A549 (cell line): ENCODE data around the gene MAPK9. TPM values are rescaled to one million over a fixed set of nuclear protein-coding genes. Genes with fewer than 3 reads are reported as not detected.

Experiments used
- ATAC-seq, 2 experiments: fragments of 200-7000 bp in 1 of 2; fragments of >200 bp in 1 of 2; cut with Nextera tagmentation in 1 of 2; cut with Tn5 transposase in 1 of 2; 3 replicates each; pipeline versions ENCODE4 v1.8.0 to v1.9.1; 2018 to 2020; ENCODE audit warnings: mild to moderate bottlenecking in 1 of 2, moderate library complexity in 1 of 2
- CTCF ChIA-PET: fragments of 300-600 bp; sonication (Branson Sonifier 250); formaldehyde crosslinking; extraction: SDS; loops from one replicate; lab custom pipeline; 2021; ENCODE audit warnings: antibody characterized with exemption, inconsistent platforms; lab: Yijun Ruan, JAX
- POLR2A ChIA-PET: fragments of 350-600 bp; formaldehyde crosslinking; extraction: SDS; loops from one replicate; lab custom pipeline; 2021; ENCODE audit warnings: antibody characterized with exemption, inconsistent platforms; lab: Yijun Ruan, JAX
- DNase-seq, 2 experiments: peaks; one replicate each; pipeline versions ENCODE4 v3.0.0 to v3.0.0-alpha.2; 2011 to 2016; ENCODE audit warnings: low read depth in 1 of 2, low spot score in 1 of 2
- FAIRE-seq: peaks from 2 replicates; lab custom pipeline; 2011; peaks lifted over from hg19 to GRCh38; lab: Jason Lieb, UNC
- H3K27ac ChIP-seq, 2 experiments: fragments of >200 bp; sonication (Bioruptor Twin); formaldehyde crosslinking; 3 replicates each; pipeline ENCODE4 v1.5.1; 2016 to 2017
- H3K4me1 ChIP-seq: fragments of >200 bp; sonication (Bioruptor Twin); formaldehyde crosslinking; 3 replicates; pipeline ENCODE4 v1.6.1; 2016
- H3K4me2 ChIP-seq: fragments of >200 bp; sonication (Bioruptor Twin); formaldehyde crosslinking; 3 replicates; pipeline ENCODE4 v1.6.1; 2016
- H3K4me3 ChIP-seq: fragments of >200 bp; sonication (Bioruptor Twin); formaldehyde crosslinking; 3 replicates; pipeline ENCODE4 v1.5.1; 2016
- H3K9me3 ChIP-seq: fragments of >200 bp; sonication (Bioruptor Twin); formaldehyde crosslinking; 3 replicates; pipeline ENCODE4 v1.6.1; 2016
- CEBPB ChIP-seq, 2 experiments: fragments of >200 bp in 1 of 2; sonication (Bioruptor Twin) in 1 of 2; formaldehyde crosslinking in 1 of 2; IDR thresholded peaks; 2 replicates each; pipeline ENCODE4 v1.6.1; 2012 to 2016
- CHD4 ChIP-seq: fragments of 200-600 bp; sonication (generic); IDR thresholded peaks from 2 replicates; pipeline ENCODE4 v1.6.1; 2016; ENCODE audit warnings: antibody characterized with exemption, mild to moderate bottlenecking, borderline replicate concordance
- EHF ChIP-seq: fragments of 250-450 bp; sonication (Bioruptor Pico); IDR thresholded peaks from 2 replicates; pipeline ENCODE4 v1.5.0; 2020; ENCODE audit warnings: mild to moderate bottlenecking
- ESRRA ChIP-seq: fragments of 150-350 bp; IDR thresholded peaks from 2 replicates; pipeline ENCODE4 v1.6.1; 2014; ENCODE audit warnings: mild to moderate bottlenecking, low read length, borderline replicate concordance
- FOSL2 ChIP-seq, 2 experiments: fragments of 450-650 bp in 1 of 2; fragments of >200 bp in 1 of 2; sonication (Bioruptor Twin) in 1 of 2; formaldehyde crosslinking; IDR thresholded peaks; 2 replicates each; pipeline versions ENCODE4 v1.5.0 to v1.6.1; 2016 to 2020; ENCODE audit warnings: mild to moderate bottlenecking in 1 of 2, moderate library complexity in 1 of 2
- FOXS1 ChIP-seq: fragments of 250-450 bp; sonication (Bioruptor Pico); IDR thresholded peaks from 2 replicates; pipeline ENCODE4 v1.5.0; 2020; ENCODE audit warnings: mild to moderate bottlenecking, moderate library complexity
- GATA3 ChIP-seq: IDR thresholded peaks from 2 replicates; pipeline ENCODE4 v1.6.1; 2012; ENCODE audit warnings: borderline replicate concordance
- HDAC2 ChIP-seq: fragments of 200-600 bp; sonication (generic); IDR thresholded peaks from 2 replicates; pipeline ENCODE4 v1.6.1; 2016
- HOXA7 ChIP-seq: fragments of 250-450 bp; sonication (Bioruptor Pico); IDR thresholded peaks from 2 replicates; pipeline ENCODE4 v1.5.0; 2020; ENCODE audit warnings: mild to moderate bottlenecking, moderate library complexity
- HOXB13 ChIP-seq: fragments of 250-450 bp; sonication (Bioruptor Pico); IDR thresholded peaks from 2 replicates; pipeline ENCODE4 v1.5.0; 2020; ENCODE audit warnings: low read depth, mild to moderate bottlenecking, moderate library complexity
- JUN ChIP-seq, 2 experiments: fragments of >200 bp; sonication (Bioruptor Twin); formaldehyde crosslinking; IDR thresholded peaks; 2 replicates in 1 of 2; 3 replicates in 1 of 2; pipeline ENCODE4 v1.6.1; 2016 to 2017
- JUNB ChIP-seq: fragments of >200 bp; sonication (Bioruptor Twin); formaldehyde crosslinking; IDR thresholded peaks from 2 replicates; pipeline ENCODE4 v1.6.1; 2016
- KDM1A ChIP-seq: fragments of 200-600 bp; sonication (generic); IDR thresholded peaks from 2 replicates; pipeline ENCODE4 v1.6.1; 2016; ENCODE audit warnings: low read depth, mild to moderate bottlenecking
- MAFK ChIP-seq: fragments of 450-650 bp; IDR thresholded peaks from 2 replicates; pipeline ENCODE4 v1.6.1; 2014; ENCODE audit not compliant: partially characterized antibody
- RAD21 ChIP-seq, 2 experiments: fragments of >200 bp in 1 of 2; sonication (Bioruptor Twin) in 1 of 2; formaldehyde crosslinking in 1 of 2; IDR thresholded peaks in 1 of 2; conservative IDR thresholded peaks in 1 of 2; 2 replicates in 1 of 2; 3 replicates in 1 of 2; pipeline ENCODE4 v1.6.1; 2012 to 2018; ENCODE audit warnings: inconsistent platforms in 1 of 2
- RCOR1 ChIP-seq: fragments of 150-350 bp; IDR thresholded peaks from 2 replicates; pipeline ENCODE4 v1.6.1; 2014; ENCODE audit warnings: antibody characterized with exemption, low read length, low read depth
- RFX5 ChIP-seq: fragments of 450-650 bp; IDR thresholded peaks from 2 replicates; pipeline ENCODE4 v1.7.1; 2014; ENCODE audit warnings: antibody characterized with exemption, mild to moderate bottlenecking, moderate library complexity
- RNF2 ChIP-seq: fragments of 200-600 bp; sonication (generic); IDR thresholded peaks from 2 replicates; pipeline ENCODE4 v1.6.1; 2016; ENCODE audit warnings: low read depth, mild to moderate bottlenecking, antibody characterized with exemption, moderate library complexity, borderline replicate concordance
- TP53 ChIP-seq: fragments of 250-450 bp; sonication (Bioruptor Pico); IDR thresholded peaks from 2 replicates; pipeline ENCODE4 v1.5.0; 2021; ENCODE audit warnings: mild to moderate bottlenecking, moderate library complexity
- ZC3H11A ChIP-seq: fragments of 450-650 bp; IDR thresholded peaks from 2 replicates; pipeline ENCODE4 v1.6.1; 2014; ENCODE audit warnings: antibody characterized with exemption, mild to moderate bottlenecking
- ZFP36 ChIP-seq: fragments of 450-650 bp; IDR thresholded peaks from 2 replicates; pipeline ENCODE4 v1.6.1; 2014; ENCODE audit warnings: borderline replicate concordance; ENCODE audit not compliant: partially characterized antibody
- WGBS: methylation state at CpG from one replicate; pipeline ENCODE4 v1.1.6; 2017; ENCODE audit errors: missing lambda C conversion rate; 5-methylcytosine and 5-hydroxymethylcytosine counted together
- polyA plus RNA-seq, 4 experiments: library from polyadenylated mRNA; depleted of rRNA in 3 of 4; stranded (reverse); fragments of >200 nt; fragmentation: RNase III in 1 of 4; extraction: RNeasy Plus Mini Kit Qiagen cat#74134 plus additional on column Dnase treatment in 1 of 4; gene quantifications; 2 replicates in 3 of 4; 3 replicates in 1 of 4; pipeline ENCODE4 v1.2.3, GENCODE V29; 2011 to 2017
- TF ChIP-seq, protein P1 (sequence below): IDR thresholded peaks from 2 replicates; pipeline ENCODE4 v1.6.1; 2012; ENCODE audit warnings: low read depth, borderline replicate concordance
- TF ChIP-seq, protein P2 (sequence below): fragments of >200 bp; sonication (Bioruptor Twin); formaldehyde crosslinking; IDR thresholded peaks from 2 replicates; pipeline ENCODE4 v1.6.1; 2016
- TF ChIP-seq, protein P3 (sequence below): fragments of >200 bp; sonication (Bioruptor Twin); formaldehyde crosslinking; IDR thresholded peaks from 3 replicates; pipeline ENCODE4 v1.5.1; 2016
- TF ChIP-seq, protein P4 (sequence below): fragments of 450-650 bp; IDR thresholded peaks from 2 replicates; pipeline ENCODE4 v1.6.1; 2014; ENCODE audit warnings: antibody characterized with exemption
- TF ChIP-seq, protein P5 (sequence below): IDR thresholded peaks from 2 replicates; pipeline ENCODE4 v1.6.1; 2012

MAPK9 gene
- polyA plus RNA-seq, 2 of the 4 experiments (the other 2 are of a cell fraction), result 36.6 to 66.9 TPM

DNA sequence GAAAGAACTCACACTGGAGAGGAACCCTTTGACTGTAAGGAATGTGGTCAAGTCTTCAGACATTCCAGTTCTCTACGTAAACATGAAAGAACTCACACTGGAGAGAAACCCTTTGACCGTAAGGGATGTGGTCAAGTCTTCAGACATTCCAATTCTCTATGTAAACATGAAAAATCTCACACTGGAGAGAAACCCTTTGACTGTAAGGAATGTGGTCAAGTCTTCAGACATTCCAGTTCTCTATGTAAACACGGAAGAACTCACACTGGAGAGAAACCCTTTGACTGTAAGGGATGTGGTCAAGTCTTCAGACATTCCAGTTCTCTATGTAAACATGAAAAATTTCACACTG lies 32.6 kb downstream of the MAPK9 start:
- peaks cover 97% of the 10 kb centered on the region for H3K9me3 ChIP-seq
- FAIRE-seq, result no peak
- no peak for ATAC-seq
- WGBS, result 44% methylated on average over 3 of the region's 3 CpGs
- peak in 1 of 2 experiments; percentile 48 for DNase-seq
- no peak overlapping the region for H3K4me2 ChIP-seq
- no peaks in the 10 kb centered on the region for H3K4me1 ChIP-seq
- POLR2A ChIA-PET, result no interaction called here
- CTCF ChIA-PET, result interaction anchor here (0.9 kb wide), 1 partner anchor 31 kb away, joined by 4 read pairs; no protein-coding TSS in a partner anchor
- TF ChIP-seq FOSL2 (IDR thresholded peaks at IDR 0.05), result no peak
- TF ChIP-seq FOSL2 (CRISPR knock-in tag; IDR thresholded peaks at IDR 0.05), result no peak
- TF ChIP-seq RCOR1, result no peak
- TF ChIP-seq JUN (IDR thresholded peaks at IDR 0.05), result no peak
- TF ChIP-seq JUNB, result no peak
- TF ChIP-seq, protein P1, sequence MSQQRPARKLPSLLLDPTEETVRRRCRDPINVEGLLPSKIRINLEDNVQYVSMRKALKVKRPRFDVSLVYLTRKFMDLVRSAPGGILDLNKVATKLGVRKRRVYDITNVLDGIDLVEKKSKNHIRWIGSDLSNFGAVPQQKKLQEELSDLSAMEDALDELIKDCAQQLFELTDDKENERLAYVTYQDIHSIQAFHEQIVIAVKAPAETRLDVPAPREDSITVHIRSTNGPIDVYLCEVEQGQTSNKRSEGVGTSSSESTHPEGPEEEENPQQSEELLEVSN, result no peak
- no peak for TF ChIP-seq RAD21 (conservative IDR thresholded peaks at IDR 0.05 in 1 of 2, IDR thresholded peaks at IDR 0.05 in 1 of 2)
- 0 out of 2 replicates have a peak, but pooled peaks have one; percentile 18 for TF ChIP-seq GATA3
- TF ChIP-seq, protein P2, sequence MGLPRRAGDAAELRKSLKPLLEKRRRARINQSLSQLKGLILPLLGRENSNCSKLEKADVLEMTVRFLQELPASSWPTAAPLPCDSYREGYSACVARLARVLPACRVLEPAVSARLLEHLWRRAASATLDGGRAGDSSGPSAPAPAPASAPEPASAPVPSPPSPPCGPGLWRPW, result peak; percentile 10; the same call in 1 of the 2 replicates
- TF ChIP-seq KDM1A, result peak; percentile 52; the same call in 1 of the 2 replicates
- no peak overlapping the region for H3K27ac ChIP-seq
- H3K4me3 ChIP-seq, result no peak overlapping the region

DNA sequence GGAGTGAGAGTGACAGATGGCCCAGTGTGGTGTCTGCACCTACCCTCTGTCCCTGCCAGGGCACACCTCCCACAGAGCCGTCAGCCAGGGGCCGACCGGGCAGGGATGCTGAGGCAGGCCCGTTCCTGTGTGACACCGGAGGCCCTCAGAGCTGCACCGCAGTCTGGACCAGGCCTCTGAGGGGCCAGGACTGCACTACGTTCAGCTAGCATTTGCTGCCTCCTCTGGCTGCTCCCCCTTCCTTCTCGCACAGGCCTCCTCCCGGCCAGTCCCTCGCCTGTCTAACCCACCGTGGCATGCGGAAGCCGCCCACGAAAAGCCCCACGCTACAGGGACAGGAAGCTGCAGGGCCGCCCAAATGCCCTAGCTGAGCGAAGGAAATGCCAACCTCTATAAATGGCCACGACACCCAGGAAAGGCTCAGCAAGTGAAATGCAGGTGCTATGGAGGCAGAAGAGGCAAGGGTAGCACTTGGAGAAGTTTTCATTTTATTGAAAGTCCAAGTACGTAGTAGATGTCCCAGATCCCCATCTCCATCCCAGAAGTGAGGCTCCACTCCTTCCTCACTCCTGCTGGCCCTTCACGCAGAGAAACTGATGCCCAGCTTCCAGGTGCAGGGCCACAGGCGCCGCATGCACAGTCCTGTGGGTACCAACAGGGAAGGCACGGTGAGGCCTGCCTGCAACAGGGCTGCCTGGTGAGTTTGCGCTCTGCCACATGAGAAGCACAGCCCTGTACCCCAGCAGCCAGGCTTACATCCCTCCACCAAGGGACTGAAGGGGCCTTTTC lies 38.7 kb downstream of the MAPK9 start:
- no peak overlapping the region for H3K4me3 ChIP-seq
- ChIA-PET CTCF (interaction anchor here (2.2 kb wide), 1 partner anchor 13 kb away, joined by 5 read pairs; no protein-coding TSS in a partner anchor), POLR2A (no interaction called here)
- no peak for FAIRE-seq
- H3K9me3 ChIP-seq, result peaks cover 96% of the 10 kb centered on the region
- H3K27ac ChIP-seq, result no peak overlapping the region
- peak; percentile 91 for TF ChIP-seq ZFP36
- TF ChIP-seq, protein P2, result no peak
- DNase-seq, result peak in 1 of 2 experiments; percentile 44
- no peak overlapping the region for H3K4me2 ChIP-seq
- H3K4me1 ChIP-seq, result no peaks in the 10 kb centered on the region
- 92% methylated on average over 17 of the region's 24 CpGs for WGBS
- no peak for ATAC-seq

DNA sequence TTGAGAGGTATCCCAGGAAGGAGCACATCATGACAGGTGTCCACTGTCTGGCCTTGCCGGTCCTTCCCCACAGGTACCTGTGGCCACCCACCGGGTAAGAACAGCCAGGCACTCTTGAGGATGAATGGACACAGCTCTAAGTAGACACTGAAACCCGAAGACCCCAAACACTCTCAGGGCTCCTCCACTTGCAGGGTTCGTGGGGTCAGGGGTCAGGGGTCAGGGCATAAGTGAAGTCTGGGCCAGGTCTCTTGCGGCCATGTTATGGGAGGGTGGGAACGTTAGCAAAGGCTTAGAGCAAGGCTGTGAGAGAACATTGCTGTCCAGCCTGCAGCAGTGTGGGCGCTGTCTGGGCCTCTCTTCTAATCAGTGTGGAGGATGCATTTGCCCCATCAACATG lies 40.0 kb downstream of the MAPK9 start:
- TF ChIP-seq, protein P3, sequence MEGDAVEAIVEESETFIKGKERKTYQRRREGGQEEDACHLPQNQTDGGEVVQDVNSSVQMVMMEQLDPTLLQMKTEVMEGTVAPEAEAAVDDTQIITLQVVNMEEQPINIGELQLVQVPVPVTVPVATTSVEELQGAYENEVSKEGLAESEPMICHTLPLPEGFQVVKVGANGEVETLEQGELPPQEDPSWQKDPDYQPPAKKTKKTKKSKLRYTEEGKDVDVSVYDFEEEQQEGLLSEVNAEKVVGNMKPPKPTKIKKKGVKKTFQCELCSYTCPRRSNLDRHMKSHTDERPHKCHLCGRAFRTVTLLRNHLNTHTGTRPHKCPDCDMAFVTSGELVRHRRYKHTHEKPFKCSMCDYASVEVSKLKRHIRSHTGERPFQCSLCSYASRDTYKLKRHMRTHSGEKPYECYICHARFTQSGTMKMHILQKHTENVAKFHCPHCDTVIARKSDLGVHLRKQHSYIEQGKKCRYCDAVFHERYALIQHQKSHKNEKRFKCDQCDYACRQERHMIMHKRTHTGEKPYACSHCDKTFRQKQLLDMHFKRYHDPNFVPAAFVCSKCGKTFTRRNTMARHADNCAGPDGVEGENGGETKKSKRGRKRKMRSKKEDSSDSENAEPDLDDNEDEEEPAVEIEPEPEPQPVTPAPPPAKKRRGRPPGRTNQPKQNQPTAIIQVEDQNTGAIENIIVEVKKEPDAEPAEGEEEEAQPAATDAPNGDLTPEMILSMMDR, result no peak
- TF ChIP-seq, protein P4, sequence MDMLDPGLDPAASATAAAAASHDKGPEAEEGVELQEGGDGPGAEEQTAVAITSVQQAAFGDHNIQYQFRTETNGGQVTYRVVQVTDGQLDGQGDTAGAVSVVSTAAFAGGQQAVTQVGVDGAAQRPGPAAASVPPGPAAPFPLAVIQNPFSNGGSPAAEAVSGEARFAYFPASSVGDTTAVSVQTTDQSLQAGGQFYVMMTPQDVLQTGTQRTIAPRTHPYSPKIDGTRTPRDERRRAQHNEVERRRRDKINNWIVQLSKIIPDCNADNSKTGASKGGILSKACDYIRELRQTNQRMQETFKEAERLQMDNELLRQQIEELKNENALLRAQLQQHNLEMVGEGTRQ, result no peak
- TF ChIP-seq JUN (IDR thresholded peaks at IDR 0.05) (no peak), RFX5 (no peak), HDAC2 (no peak), ESRRA (no peak), MAFK (no peak), CHD4 (no peak), EHF (CRISPR knock-in tag) (no peak), RNF2 (no peak), TP53 (CRISPR knock-in tag) (no peak), FOXS1 (CRISPR knock-in tag) (no peak), HOXA7 (no peak), ZC3H11A (no peak), RCOR1 (no peak), HOXB13 (CRISPR knock-in tag) (no peak), CEBPB (IDR thresholded peaks at IDR 0.05) (no peak)
- TF ChIP-seq, protein P5, sequence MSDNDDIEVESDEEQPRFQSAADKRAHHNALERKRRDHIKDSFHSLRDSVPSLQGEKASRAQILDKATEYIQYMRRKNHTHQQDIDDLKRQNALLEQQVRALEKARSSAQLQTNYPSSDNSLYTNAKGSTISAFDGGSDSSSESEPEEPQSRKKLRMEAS, result no peak
- DNase-seq (no peak), FAIRE-seq (no peak), ATAC-seq (no peak)
- Histone ChIP-seq H3K4me2 (no peak overlapping the region), H3K9me3 (peaks cover 93% of the 10 kb centered on the region), H3K27ac (no peak overlapping the region), H3K4me3 (no peak overlapping the region), H3K4me1 (no peaks in the 10 kb centered on the region)
- ChIA-PET POLR2A (no interaction called here), CTCF (interaction anchor here (1.1 kb wide), 1 partner anchor 9 kb away, joined by 3 read pairs; no protein-coding TSS in a partner anchor)
- WGBS, result 89% methylated on average over 7 of the region's 7 CpGs
